RWPE2 (cell line): ENCODE data around the gene SLC5A10.

Experiments
- ATAC-seq: fragments of 200-7000 bp; cut with Tn5 transposase; 3 replicates; pipeline ENCODE4 v1.9.1; 2021; ENCODE audit warnings: low read depth
- DNase-seq: peaks from one replicate; pipeline ENCODE4 v3.0.0-alpha.2; 2020; ENCODE audit warnings: low spot score
- H3K27ac ChIP-seq: fragments of 450-650 bp; 2 replicates; pipeline ENCODE4 v1.5.1; 2017; ENCODE audit warnings: mild to moderate bottlenecking; ENCODE audit not compliant: poor library complexity, severe bottlenecking
- H3K27me3 ChIP-seq: fragments of 250-450 bp; sonication (Bioruptor Pico); 2 replicates; pipeline ENCODE4 v1.5.1; 2021; ENCODE audit warnings: mild to moderate bottlenecking, moderate library complexity; ENCODE audit not compliant: insufficient read depth, poor library complexity, severe bottlenecking
- H3K36me3 ChIP-seq: fragments of 250-450 bp; sonication (Bioruptor Pico); 2 replicates; pipeline ENCODE4 v1.5.1; 2020; ENCODE audit warnings: low read depth, mild to moderate bottlenecking, moderate library complexity
- H3K4me1 ChIP-seq: fragments of 250-450 bp; sonication (Bioruptor Pico); 2 replicates; pipeline ENCODE4 v1.5.1; 2021; ENCODE audit warnings: mild to moderate bottlenecking, moderate library complexity; ENCODE audit not compliant: insufficient read depth, poor library complexity, severe bottlenecking
- H3K4me3 ChIP-seq: fragments of 250-450 bp; sonication (Bioruptor Pico); 2 replicates; pipeline ENCODE4 v1.5.1; 2021; ENCODE audit warnings: mild to moderate bottlenecking, moderate library complexity; ENCODE audit not compliant: severe bottlenecking
- H3K9me3 ChIP-seq: fragments of 250-450 bp; sonication (Bioruptor Pico); 2 replicates; pipeline ENCODE4 v1.5.1; 2021; ENCODE audit warnings: mild to moderate bottlenecking, moderate library complexity; ENCODE audit not compliant: severe bottlenecking
- CTCF ChIP-seq: fragments of 450-650 bp; IDR thresholded peaks from one replicate; pipeline ENCODE4 v1.5.1; 2017; ENCODE audit warnings: mild to moderate bottlenecking, moderate library complexity; ENCODE audit not compliant: poor library complexity, severe bottlenecking

Gene SLC5A10

GRCh38 chr17:19012171-19013080, 60.5 kb downstream of the SLC5A10 start:
- ATAC-seq (no peak), DNase-seq (no peak)
- Histone ChIP-seq H3K36me3 (no peaks in the 10 kb centered on the region), H3K27me3 (no peaks in the 10 kb centered on the region), H3K27ac (no peak overlapping the region), H3K9me3 (no peaks in the 10 kb centered on the region), H3K4me1 (peaks cover 12% of the 10 kb centered on the region), H3K4me3 (no peak overlapping the region)
- TF ChIP-seq CTCF = no peak

- H3K9me3 ChIP-seq = no peaks in the 10 kb centered on the region
- no peak overlapping the region for H3K4me3 ChIP-seq
- no peak overlapping the region for H3K27ac ChIP-seq
- H3K4me1 ChIP-seq = peaks cover 12% of the 10 kb centered on the region
- no peaks in the 10 kb centered on the region for H3K27me3 ChIP-seq
- no peaks in the 10 kb centered on the region for H3K36me3 ChIP-seq
- no peak for DNase-seq
- TF ChIP-seq CTCF = no peak
- no peak for ATAC-seq
These were observed 61.3 kb downstream of the SLC5A10 start for GRCh38 chr17:19013226-19013625.

- H3K4me1 ChIP-seq = peaks cover 12% of the 10 kb centered on the region
- DNase-seq = no peak
- ATAC-seq = no peak
- TF ChIP-seq CTCF = no peak
- H3K9me3 ChIP-seq = no peaks in the 10 kb centered on the region
- no peaks in the 10 kb centered on the region for H3K36me3 ChIP-seq
- H3K4me3 ChIP-seq = no peak overlapping the region
- H3K27me3 ChIP-seq = no peaks in the 10 kb centered on the region
- H3K27ac ChIP-seq = no peak overlapping the region
These were observed 62.1 kb downstream of the SLC5A10 start for GRCh38 chr17:19013806-19014627.

GRCh38 chr17:19014628-19015215, 62.8 kb downstream of the SLC5A10 start:
- Histone ChIP-seq H3K36me3 (no peaks in the 10 kb centered on the region), H3K4me3 (no peak overlapping the region), H3K27me3 (no peaks in the 10 kb centered on the region), H3K27ac (no peak overlapping the region), H3K4me1 (peaks cover 12% of the 10 kb centered on the region), H3K9me3 (no peaks in the 10 kb centered on the region)
- DNase-seq (no peak), ATAC-seq (no peak)
- TF ChIP-seq CTCF = no peak
